Frontal cortex (tissue), 4 donors: ENCODE results near the gene VPS4B. TPM values are rescaled to one million over a fixed set of nuclear protein-coding genes. Genes with fewer than 3 reads are reported as not detected.

ENCODE experiments used
- DNase-seq, 2 donors: peaks; one replicate each; pipeline ENCODE4 v3.0.0; 2012; ENCODE audit warnings: low spot score in 2 of 2
- FAIRE-seq: peaks from 2 replicates; lab custom pipeline; 2012; peaks lifted over from hg19 to GRCh38; lab: Jason Lieb, UNC
- total RNA-seq: library from RNA; depleted of rRNA; stranded (reverse); fragments of >200 nt; gene quantifications from one replicate; pipeline ENCODE4 v1.2.3, GENCODE V29; 2014
- donor health status: control.
- donor health status: control.
- donor health status: control.

VPS4B gene
- total RNA-seq, 1 donor from 2014 or later = 40.8 TPM

DNA sequence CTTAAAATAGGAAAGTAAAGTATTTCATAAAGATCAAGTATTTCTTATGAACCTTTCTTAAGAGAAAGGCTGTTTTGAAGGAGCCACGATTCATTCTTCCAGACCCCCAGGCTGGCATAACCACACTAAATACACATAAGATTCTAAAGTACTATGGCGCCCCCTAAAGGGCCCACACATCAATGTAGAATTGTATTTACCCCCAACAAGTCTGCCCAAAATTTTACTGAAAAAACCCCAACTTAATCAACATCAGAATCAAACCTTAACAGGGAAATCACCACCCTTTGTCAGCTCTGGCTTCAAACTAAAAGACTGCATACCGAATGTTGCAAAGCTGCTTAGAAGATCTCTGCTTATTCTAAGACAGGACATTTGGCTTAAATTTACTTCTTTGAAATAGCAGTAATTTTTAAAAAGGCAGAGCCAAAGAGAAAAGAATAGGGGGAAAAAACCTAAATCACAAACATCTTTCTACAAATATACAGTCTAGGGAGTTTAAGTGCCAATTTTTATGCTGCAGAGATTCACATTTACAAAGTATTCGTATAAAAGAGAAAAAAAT is 82.3 kb downstream of the VPS4B start:
- no peak for FAIRE-seq
- no peak for DNase-seq

Other genes with a start within 250 kb of the VPS4B start
- 17.9 TPM for gene BCL2, start 102.7 kb downstream of the VPS4B start, total RNA-seq
- gene KDSR, start 55.3 kb downstream of the VPS4B start, total RNA-seq = 12.2 TPM
- under 0.01 TPM for gene SERPINB5, start 54.5 kb upstream of the VPS4B start, total RNA-seq
- gene SERPINB12, start 119.9 kb upstream of the VPS4B start, total RNA-seq = not detected
- 0.41 TPM for gene SERPINB13, start 164.9 kb upstream of the VPS4B start, total RNA-seq
- gene SERPINB4, start 221.8 kb upstream of the VPS4B start, total RNA-seq = not detected
- gene SERPINB3, start 239.4 kb upstream of the VPS4B start, total RNA-seq = not detected